OCI-LY7 (cell line): ENCODE results near the gene MED25. TPM values are rescaled to one million over a fixed set of nuclear protein-coding genes. Genes with fewer than 3 reads are reported as not detected.

ENCODE experiments used
- BruUV-seq: library from RNA; stranded (reverse); fragments of 400-500 nt; replicated peaks from 2 replicates; lab custom pipeline; 2021; lab: Mats Ljungman, UMichigan
- CTCF ChIA-PET: fragments of 300-600 bp; sonication (Branson Sonifier 250); formaldehyde crosslinking; loops from one replicate; lab custom pipeline; 2022; ENCODE audit warnings: antibody characterized with exemption; ENCODE audit not compliant: unreplicated experiment; lab: Charles Lee
- POLR2A ChIA-PET: fragments of 300-600 bp; sonication (Branson Sonifier 250); formaldehyde crosslinking; loops from one replicate; lab custom pipeline; 2022; ENCODE audit warnings: antibody characterized with exemption; lab: Charles Lee
- DNase-seq: peaks from one replicate; pipeline ENCODE4 v3.0.0-alpha.2; 2015; ENCODE audit warnings: low spot score
- H2AFZ ChIP-seq: fragments of 200-600 bp; sonication (generic), shearing (Covaris generic); 2 replicates; pipeline ENCODE4 v1.6.1; 2014; ENCODE audit warnings: mild to moderate bottlenecking, antibody characterized with exemption, low read length, moderate library complexity
- H3K27ac ChIP-seq: fragments of 200-600 bp; sonication (generic); 2 replicates; pipeline ENCODE4 v1.5.1; 2014; ENCODE audit warnings: mixed run types, low read depth, mild to moderate bottlenecking, moderate library complexity, low read length, inconsistent platforms; ENCODE audit not compliant: poor library complexity, severe bottlenecking
- H3K36me3 ChIP-seq: fragments of 200-600 bp; sonication (generic); 2 replicates; pipeline ENCODE4 v1.6.1; 2014; ENCODE audit warnings: mild to moderate bottlenecking, antibody characterized with exemption, low read length, moderate library complexity, mixed read lengths; ENCODE audit not compliant: insufficient read depth
- H3K4me1 ChIP-seq: fragments of 200-600 bp; sonication (generic); 2 replicates; pipeline ENCODE4 v1.5.1; 2014; ENCODE audit warnings: mild to moderate bottlenecking, low read length; ENCODE audit not compliant: insufficient read depth, poor library complexity, severe bottlenecking
- H3K4me2 ChIP-seq: fragments of 200-600 bp; sonication (generic); 2 replicates; pipeline ENCODE4 v1.6.1; 2014; ENCODE audit warnings: mild to moderate bottlenecking, low read length
- H3K4me3 ChIP-seq: fragments of 200-600 bp; sonication (generic); 2 replicates; pipeline ENCODE4 v1.5.1; 2014; ENCODE audit warnings: mild to moderate bottlenecking, low read depth, low read length; ENCODE audit not compliant: poor library complexity, severe bottlenecking
- H3K79me2 ChIP-seq: fragments of 200-600 bp; sonication (generic); 2 replicates; pipeline ENCODE4 v1.6.1; 2016; ENCODE audit warnings: low read depth, mild to moderate bottlenecking, low read length, moderate library complexity, mixed read lengths; ENCODE audit not compliant: insufficient read depth
- H3K9me2 ChIP-seq: fragments of 200-600 bp; sonication (generic); 2 replicates; pipeline ENCODE4 v1.6.1; 2016; ENCODE audit warnings: mild to moderate bottlenecking, low read length, mixed read lengths; ENCODE audit not compliant: insufficient read depth
- H3K9me3 ChIP-seq: fragments of 200-600 bp; sonication (generic); 2 replicates; pipeline ENCODE4 v1.6.1; 2014; ENCODE audit warnings: mild to moderate bottlenecking, mixed run types, low read length, mixed read lengths
- H4K20me1 ChIP-seq: fragments of 200-600 bp; sonication (generic); 2 replicates; pipeline ENCODE4 v1.6.1; 2014; ENCODE audit warnings: mild to moderate bottlenecking, antibody characterized with exemption, low read length, moderate library complexity, mixed read lengths; ENCODE audit not compliant: insufficient read depth
- EZH2phosphoT487 ChIP-seq: fragments of 200-600 bp; sonication (generic); IDR thresholded peaks from 2 replicates; pipeline ENCODE4 v1.6.1; 2018; ENCODE audit warnings: low read depth, borderline replicate concordance, mild to moderate bottlenecking, mixed run types, antibody characterized with exemption, low read length, moderate library complexity, mixed read lengths
- intact Hi-C: fragments of 100-400 bp; cut with micrococcal nuclease; formaldehyde crosslinking; loops from one replicate; pipeline ENCODE4 v1.10.0; 2022; ENCODE audit not compliant: unreplicated experiment
- total RNA-seq, 2 experiments: library from RNA; depleted of rRNA in 1 of 2; stranded (reverse); fragments of >200 nt in 1 of 2; shearing (Covaris generic) in 1 of 2; gene quantifications; 2 replicates each; pipeline ENCODE4 v1.2.3, GENCODE V29; 2014 to 2022
- TF ChIP-seq, protein P1 (sequence below): fragments of 200-600 bp; sonication (generic); conservative IDR thresholded peaks from 2 replicates; pipeline ENCODE4 v1.5.1; 2014; ENCODE audit warnings: mild to moderate bottlenecking, antibody characterized with exemption, low read length, moderate library complexity, mixed read lengths

The MED25 gene
- total RNA-seq, 2 experiments from 2014 or later, result 85.1 to 111 TPM

GRCh38 chr19:49833599-49833998 is 15.5 kb downstream of the MED25 start:
- Histone ChIP-seq H3K36me3 (peaks cover 100% of the 10 kb centered on the region), H3K9me2 (no peaks in the 10 kb centered on the region), H3K4me1 (peaks cover 9% of the 10 kb centered on the region), H3K4me3 (no peak overlapping the region), H3K79me2 (no peaks in the 10 kb centered on the region), H3K4me2 (no peak overlapping the region), H3K27ac (no peak overlapping the region), H2AFZ (no peak overlapping the region), H4K20me1 (no peaks in the 10 kb centered on the region), H3K9me3 (no peaks in the 10 kb centered on the region)
- intact Hi-C loops, result no loop called here
- no peak for DNase-seq
- CTCF ChIA-PET, result no interaction called here
- BruUV-seq, result no TSS peak
- TF ChIP-seq, protein P1, sequence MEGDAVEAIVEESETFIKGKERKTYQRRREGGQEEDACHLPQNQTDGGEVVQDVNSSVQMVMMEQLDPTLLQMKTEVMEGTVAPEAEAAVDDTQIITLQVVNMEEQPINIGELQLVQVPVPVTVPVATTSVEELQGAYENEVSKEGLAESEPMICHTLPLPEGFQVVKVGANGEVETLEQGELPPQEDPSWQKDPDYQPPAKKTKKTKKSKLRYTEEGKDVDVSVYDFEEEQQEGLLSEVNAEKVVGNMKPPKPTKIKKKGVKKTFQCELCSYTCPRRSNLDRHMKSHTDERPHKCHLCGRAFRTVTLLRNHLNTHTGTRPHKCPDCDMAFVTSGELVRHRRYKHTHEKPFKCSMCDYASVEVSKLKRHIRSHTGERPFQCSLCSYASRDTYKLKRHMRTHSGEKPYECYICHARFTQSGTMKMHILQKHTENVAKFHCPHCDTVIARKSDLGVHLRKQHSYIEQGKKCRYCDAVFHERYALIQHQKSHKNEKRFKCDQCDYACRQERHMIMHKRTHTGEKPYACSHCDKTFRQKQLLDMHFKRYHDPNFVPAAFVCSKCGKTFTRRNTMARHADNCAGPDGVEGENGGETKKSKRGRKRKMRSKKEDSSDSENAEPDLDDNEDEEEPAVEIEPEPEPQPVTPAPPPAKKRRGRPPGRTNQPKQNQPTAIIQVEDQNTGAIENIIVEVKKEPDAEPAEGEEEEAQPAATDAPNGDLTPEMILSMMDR, result no peak
- no peak for TF ChIP-seq EZH2phosphoT487
- POLR2A ChIA-PET, result no interaction called here

DNA sequence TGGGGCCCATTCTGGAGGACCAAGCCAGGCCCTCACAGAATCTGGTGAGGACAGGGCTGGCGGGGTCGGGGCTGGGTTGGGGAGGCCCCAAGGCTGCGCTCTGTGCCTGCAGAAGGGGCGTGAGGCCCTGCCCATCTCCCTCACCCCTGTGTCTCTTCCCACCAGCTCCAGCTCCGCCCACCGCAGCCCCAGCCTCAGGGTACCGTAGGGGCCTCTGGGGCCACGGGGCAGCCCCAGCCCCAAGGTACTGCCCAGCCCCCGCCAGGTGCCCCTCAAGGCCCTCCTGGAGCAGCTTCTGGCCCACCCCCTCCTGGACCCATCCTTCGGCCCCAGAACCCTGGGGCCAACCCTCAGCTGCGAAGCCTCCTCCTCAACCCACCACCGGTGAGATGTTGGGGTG is 17.5 kb downstream of the MED25 start:
- H3K4me3 ChIP-seq, result no peak overlapping the region

More for the DNA sequence above, 17.5 kb downstream of the MED25 start:
- DNase-seq, result no peak
- Histone ChIP-seq H3K27ac (no peak overlapping the region), H3K4me1 (no peaks in the 10 kb centered on the region), H2AFZ (no peak overlapping the region), H3K36me3 (peaks cover 98% of the 10 kb centered on the region), H3K4me2 (no peak overlapping the region), H3K79me2 (no peaks in the 10 kb centered on the region), H3K9me3 (no peaks in the 10 kb centered on the region), H4K20me1 (no peaks in the 10 kb centered on the region), H3K9me2 (no peaks in the 10 kb centered on the region)
- POLR2A ChIA-PET, result no interaction called here
- intact Hi-C loops, result no loop called here
- BruUV-seq, result no TSS peak
- TF ChIP-seq EZH2phosphoT487, result no peak
- TF ChIP-seq, protein P1, result no peak
- CTCF ChIA-PET, result no interaction called here
